ENCODE results near the gene TXNDC8.
"Not testable (repeated sequence)": the region's sequence is repeated elsewhere in the genome, so short reads cannot be mapped to it uniquely, and the experiment has no call there.

Gene TXNDC8

GRCh38 chr9:110323818-110324217 is 13.8 kb downstream of the TXNDC8 start:
- DNase-seq, result no peak

DNA sequence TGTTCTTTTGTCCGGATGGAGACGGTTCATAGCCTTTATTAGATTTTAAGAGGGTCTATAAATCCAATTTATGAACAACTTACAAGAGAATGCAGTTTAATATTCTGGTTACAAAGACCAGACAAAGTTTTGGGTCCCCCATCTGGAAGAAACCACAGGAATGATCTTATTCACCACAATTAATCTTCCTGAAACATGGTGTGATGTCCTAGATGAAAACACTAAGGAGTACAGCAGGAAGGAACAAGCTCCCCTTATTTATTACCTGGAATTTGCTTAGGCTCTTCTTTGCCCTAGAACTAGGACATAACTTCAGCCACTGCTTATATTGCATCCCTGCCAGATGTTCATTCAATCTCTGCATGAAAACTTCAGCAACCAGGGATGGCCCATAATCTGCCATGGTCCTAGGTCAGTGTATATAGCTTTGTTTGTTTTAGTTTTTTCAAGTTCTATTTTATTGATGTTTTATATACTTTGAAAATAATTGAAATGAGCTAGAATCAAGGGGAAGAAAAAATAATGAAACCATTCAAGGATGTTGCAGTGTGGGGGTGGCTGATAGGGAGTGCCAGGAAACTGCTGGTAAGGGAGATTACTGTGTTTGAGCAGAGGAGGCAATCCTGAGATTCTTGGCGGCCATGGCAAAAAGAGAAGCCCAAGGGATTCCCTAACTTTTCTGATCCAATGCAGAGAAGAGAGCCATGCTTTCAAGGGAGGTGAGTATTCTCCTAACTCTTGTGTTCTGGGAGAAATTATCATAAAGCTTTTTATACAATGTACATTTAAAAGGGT is 16.8 kb downstream of the TXNDC8 start:
- no peak for DNase-seq

- no peak for DNase-seq
These were observed 17.7 kb downstream of the TXNDC8 start for GRCh38 chr9:110319781-110320492.

DNA sequence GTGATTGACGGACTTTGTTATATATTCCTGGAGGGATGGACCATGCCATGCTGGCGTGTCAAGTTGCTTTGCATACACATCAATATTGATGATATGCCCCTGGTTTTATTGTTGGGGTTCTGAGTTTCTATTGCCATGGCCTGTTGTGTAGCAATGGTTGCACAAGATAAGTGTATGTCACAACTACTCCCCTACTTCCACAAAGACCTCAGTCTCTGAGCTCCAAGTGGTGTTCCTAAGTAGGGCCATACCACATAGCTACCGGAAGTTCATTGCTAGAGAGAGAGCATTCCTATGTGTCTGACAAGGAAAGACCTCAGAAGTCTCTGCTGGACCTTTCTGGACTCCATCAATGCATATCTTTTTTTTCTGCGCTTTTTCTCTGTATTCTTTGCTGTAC is 19.8 kb downstream of the TXNDC8 start:
- no peak for DNase-seq

DNA sequence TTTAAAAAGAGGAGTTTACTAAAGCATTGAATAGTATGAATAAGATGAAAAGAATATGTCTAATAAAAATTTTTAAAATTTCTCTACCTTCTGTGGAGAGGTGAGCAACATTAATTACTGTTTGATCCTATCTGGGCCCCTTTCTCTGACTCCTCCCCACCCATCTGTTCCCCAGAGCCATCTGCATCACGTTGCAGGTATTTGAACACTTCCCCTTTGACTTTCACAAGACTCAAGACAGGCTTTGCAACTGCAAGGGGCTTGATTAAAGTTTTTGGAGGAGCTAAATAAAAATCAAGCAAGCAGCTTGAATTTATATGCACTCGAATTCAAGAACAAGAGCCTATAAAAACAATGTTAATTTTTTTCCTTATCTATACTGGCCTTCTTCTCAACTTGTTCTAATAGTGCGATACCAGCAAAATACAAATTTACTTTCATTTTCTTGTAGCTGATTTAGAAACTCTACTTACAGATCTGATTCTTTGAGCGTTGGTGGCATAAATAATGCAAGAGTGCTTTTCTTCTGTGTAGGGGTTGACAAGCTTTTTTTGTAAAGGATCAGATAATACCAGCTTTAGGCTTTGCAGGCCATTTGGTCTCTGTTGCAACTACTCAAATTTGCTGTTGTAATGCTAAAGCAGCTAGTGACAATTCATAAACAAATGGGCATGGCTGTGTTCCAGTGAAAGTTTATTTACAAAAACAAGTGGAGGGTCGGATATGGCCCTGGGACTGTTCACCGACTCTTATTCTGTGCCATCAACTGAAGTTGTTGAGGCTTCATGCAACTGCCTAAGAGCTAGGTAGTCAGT is 21.2 kb downstream of the TXNDC8 start:
- DNase-seq, result no peak

DNA sequence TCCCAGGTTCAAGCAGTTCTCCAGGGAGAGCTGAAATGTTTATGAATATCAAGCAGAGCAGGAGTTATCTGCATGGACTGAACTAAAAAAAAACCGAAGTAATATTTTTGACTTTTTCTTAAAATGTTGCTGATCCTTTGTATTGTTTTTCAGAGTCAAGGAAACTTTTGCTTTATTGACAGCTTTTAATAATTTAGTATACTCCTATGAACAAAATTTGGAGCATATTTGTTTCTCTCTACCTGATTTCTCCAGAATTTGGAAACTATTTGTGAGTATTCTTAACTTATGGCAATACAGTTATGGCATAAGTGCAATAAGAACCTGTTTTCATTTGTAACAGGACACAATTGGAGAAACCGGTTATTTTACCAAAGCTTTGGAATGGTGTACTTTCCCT is 25.7 kb downstream of the TXNDC8 start:
- not testable (repeated sequence) for DNase-seq

DNA sequence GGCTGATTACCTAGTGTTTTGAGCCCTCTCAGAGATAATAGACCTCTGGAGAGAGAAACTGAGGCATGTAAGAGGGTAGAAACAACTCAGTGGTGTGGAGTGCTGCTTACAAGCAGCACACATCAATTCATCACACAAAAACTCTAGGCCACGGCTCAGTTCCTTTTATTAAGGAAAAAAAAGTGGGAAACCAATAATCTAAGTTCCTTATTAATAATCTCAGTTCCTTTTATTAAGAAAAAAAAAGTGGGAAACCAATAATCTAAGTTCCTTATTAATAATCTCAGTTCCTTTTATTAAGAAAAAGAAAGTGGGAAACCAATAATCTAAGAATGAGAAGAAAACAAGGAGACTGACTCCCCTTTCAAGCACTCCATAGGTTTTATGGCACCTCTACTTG is 28.0 kb downstream of the TXNDC8 start:
- DNase-seq, result no peak

DNA sequence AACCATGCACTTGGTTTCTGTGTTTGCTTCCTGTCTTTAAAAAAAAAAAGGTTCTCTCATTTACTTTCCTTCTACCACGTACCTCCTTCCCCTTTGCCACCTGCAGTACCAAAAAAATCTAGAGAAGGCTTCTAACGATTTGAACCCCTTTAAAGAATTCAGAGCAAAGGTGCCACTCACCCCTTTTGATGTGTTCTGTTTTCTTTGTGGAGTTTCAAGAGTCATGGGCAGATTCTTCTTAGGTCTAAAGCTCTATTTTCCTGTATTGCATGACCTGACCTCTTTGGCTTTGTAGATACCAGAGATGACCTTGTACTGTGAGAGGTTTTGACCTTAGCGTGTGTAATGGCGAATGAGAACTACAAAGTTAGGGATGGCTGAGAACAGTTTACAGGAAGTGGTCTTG is 29.0 kb downstream of the TXNDC8 start:
- DNase-seq, result no peak

GRCh38 chr9:110307191-110307590 is 30.5 kb downstream of the TXNDC8 start:
- no peak for DNase-seq

- DNase-seq, result no peak
These were observed 34.5 kb downstream of the TXNDC8 start for GRCh38 chr9:110303133-110303532.

- no peak for DNase-seq
These were observed 39.5 kb downstream of the TXNDC8 start for GRCh38 chr9:110298043-110298605.

DNA sequence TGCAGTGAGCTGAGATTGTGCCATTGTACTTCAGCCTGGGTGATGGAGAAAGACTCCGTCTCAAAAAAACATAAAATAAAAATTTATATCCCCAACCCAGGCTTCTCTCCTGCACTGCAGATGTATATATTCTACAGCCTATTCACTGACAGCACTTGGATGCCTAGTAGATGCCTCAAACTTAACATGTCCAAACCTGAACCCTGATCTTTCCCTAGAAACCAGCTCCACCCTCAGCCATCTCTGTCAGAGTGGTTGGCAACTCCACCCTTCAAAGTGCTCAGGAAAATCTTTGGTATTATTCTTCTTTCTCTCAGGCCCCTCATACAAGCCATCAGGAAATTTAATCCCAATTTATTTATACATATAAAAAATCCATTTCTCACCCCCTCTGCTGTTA is 44.4 kb downstream of the TXNDC8 start:
- no peak for DNase-seq

DNA sequence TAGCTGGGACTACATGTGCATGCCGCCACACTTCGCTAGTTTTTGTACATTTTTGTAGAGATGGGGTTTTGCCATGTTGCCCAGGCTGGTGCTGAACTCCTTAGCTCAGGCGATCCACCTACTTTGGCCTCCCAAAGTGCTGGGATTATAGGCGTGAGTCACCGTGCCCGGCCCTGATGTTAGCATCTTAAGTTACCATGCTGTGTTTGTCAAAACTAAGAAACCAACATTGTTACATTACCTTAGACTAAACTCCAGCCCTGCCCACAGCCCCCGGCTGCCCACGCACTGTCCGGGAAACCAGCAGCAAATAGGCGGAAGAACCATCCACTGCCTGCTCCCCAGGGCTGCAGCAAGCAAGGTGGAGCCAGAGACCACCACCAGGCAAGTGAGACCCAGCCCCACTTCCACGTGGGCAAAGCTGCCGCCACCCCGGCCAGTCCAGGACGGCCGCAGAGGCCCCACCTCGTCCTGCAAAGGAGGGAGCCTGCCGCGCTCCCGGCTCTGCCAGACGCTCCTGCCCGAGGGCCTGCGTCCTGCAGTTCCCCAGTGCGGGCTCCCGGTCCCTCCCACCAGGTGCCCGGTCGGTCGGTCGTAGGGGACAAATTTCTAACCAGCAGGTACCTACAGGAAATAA is 45.6 kb downstream of the TXNDC8 start:
- DNase-seq, result no peak

- DNase-seq, result no peak
These were observed 47.7 kb downstream of the TXNDC8 start for GRCh38 chr9:110290001-110290400.

- DNase-seq, result no peak
These were observed 49.2 kb downstream of the TXNDC8 start for GRCh38 chr9:110288503-110288902.

DNA sequence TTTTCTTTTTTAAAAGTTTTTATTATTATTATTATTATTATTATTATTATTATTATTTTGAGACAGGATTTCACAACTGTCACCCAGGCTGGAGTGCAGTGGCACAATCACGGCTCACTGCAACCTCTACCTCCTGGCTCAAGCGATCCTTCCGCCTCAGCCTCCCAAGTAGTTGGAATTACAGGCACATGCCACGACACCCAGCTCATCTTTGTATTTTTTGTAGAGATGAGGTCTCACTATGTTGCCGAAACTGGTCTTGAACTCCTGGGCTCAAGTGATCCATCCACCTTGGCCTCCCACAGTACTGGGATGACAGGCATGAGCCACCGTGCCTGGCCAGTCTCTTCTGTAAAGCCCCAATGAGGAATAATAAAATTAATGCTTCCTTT is 50.4 kb downstream of the TXNDC8 start:
- DNase-seq, result no peak

- DNase-seq, result no peak
These were observed 53.3 kb downstream of the TXNDC8 start for GRCh38 chr9:110284211-110284844.

DNA sequence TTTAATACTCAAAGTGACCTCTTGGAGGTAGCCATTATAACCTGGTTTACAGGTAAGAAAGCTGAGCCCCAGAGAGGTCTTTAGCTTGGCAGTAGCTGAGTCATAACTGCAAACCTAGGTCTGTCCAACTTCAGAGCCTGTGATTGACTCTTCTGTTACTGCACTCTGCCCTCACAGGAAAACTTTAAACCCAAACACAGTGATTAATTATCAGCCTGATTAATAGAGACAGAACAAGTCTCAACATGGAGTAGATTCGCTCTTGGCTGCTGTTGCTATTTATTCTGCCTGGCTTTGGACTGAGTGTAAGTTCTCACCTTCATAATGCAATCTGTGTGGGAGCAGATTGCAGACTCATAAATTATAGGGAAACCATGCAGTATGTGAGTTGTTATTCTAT is 53.9 kb downstream of the TXNDC8 start:
- DNase-seq, result no peak

DNA sequence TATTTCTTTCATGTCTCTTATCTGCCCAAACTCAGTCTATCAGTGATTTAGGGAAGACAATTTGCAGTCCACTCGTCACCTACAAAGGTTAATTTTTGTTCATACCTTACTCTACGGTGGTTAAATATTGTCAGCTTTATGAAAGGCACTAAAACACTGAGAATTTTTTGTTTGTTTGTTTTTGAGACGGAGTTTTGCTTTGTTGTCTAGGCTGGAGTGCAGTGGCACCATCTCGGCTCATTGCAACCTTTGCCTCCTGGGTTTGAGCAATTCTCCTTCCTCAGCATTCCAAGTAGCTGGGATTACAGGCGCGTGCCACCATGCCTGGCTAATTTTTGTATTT is 55.0 kb downstream of the TXNDC8 start:
- DNase-seq, result no peak

DNA sequence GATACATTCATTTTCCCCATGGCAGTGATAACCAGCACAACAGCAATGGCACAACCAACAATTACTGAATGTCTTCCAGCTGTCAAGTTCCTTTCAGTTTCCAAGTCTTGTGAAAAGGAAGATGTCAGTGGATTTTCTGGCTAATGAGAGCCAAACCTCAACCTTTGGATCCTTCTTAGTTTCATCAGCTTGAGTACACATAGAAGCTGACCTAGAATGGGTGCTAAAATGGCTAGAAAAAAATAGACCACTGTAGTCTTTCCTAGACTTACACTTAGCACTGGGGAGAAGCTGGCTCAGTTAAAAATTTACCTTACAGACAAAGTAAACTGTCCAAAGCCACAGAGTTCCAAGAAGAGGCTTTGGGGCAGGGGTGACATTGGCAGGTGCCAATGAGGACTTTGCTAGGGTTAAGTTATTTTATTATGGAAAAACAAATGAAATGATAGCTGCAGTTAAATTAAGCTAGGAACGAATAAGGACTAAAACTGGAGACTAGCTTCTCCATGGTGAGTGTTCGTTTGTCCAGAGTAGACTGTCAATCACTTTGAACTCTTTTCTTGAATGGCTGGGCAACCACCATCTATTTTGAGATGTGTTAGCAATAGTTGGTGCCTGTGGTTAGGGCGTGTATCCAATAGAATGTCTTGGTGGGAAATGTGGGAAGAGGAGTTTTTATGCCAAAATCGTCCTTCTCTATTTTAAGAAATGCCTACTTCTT is 55.5 kb downstream of the TXNDC8 start:
- no peak for DNase-seq

DNA sequence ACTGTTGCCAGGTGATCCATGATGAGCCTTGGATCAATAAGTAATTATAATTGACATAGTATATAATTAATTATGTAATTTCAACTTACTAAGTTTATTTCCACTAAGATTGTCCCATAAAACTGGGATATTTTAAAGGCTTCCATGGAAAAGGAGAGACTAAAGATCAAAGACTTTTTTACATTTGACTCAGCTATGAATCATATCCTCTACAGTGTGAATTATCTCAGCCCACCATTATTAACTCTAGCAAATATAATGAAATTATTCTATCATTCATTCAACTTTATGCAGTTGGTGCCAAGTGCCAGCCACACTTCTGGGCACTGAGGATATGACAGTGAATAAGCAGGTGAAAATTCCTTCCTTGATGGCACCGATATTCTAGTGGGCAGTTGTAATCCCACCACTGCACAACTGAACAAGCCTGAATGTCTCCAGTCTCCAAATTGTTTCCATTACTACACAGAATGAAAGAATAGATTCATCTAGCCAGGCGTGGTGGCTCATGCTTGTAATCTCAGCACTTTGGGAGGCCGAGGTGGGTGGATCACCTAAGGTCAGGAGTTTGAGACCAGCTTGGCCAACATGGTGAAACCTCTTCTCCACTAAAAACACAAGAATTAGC is 59.5 kb downstream of the TXNDC8 start:
- DNase-seq, result no peak
